Eye (tissue), 1 donor: ENCODE results near the gene HAPLN2.
A peak's percentile ranks its signal among the peaks of the same experiment; 100 is the strongest.
"Not testable (repeated sequence)": the region's sequence is repeated elsewhere in the genome, so short reads cannot be mapped to it uniquely, and the experiment has no call there.

Experiments
- DNase-seq: peaks from one replicate; pipeline ENCODE4 v3.0.0-alpha.2; 2015

Gene HAPLN2

GRCh38 chr1:156592158-156592909 is 26.9 kb upstream of the HAPLN2 start:
- no peak for DNase-seq

- DNase-seq, result no peak
Observed at GRCh38 chr1:156592910-156593660, 26.1 kb upstream of the HAPLN2 start.

- DNase-seq, result no peak
Observed at GRCh38 chr1:156593661-156593989, 25.6 kb upstream of the HAPLN2 start.

- no peak for DNase-seq
Observed at GRCh38 chr1:156594190-156594589, 25.0 kb upstream of the HAPLN2 start.

- DNase-seq, result no peak
Observed at GRCh38 chr1:156595016-156595415, 24.2 kb upstream of the HAPLN2 start.

- no peak for DNase-seq
Observed at GRCh38 chr1:156596426-156596825, 22.8 kb upstream of the HAPLN2 start.

- no peak for DNase-seq
Observed at GRCh38 chr1:156598125-156598524, 21.1 kb upstream of the HAPLN2 start.

GRCh38 chr1:156598731-156599432 is 20.3 kb upstream of the HAPLN2 start:
- no peak for DNase-seq

GRCh38 chr1:156599811-156600210 is 19.4 kb upstream of the HAPLN2 start:
- DNase-seq, result no peak

GRCh38 chr1:156600733-156601121 is 18.5 kb upstream of the HAPLN2 start:
- no peak for DNase-seq

DNA sequence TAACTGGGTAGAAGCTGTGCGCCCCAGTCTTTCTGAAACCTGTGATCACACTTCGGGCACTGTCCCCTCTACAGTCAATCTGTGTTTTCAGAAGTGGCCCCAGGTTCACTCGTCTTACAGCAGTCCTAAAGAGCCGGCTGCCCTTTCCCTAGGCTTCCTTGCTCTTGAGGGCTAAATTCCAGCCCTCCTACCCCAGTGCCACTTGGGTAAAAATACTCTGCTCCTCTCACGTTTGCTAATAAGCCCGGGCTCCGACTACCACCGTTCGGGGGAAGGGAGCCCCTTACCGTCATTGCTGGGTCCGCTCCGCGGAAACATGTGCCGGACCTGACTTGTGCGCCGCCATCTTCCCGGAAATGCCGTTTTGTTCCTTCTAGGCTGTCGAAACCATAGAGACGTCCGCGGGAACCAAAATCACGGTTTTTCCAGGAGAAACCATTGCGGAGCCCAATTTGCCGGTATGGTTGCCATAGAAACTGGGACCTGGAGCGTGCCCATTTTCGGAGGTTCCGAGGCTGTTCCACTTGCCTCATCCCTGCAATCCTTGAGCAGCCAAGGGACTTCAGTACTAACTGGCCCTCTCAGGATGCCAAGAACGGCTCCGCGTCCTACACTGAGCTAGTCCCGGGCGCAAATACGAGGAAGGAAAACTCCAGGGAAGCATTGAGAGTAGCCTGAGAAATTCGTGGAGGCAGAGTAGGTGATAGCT is 17.9 kb upstream of the HAPLN2 start, which contains the start of gene GPATCH4:
GPATCH4 (minus strand) TSS at position 358 of the 709 bp plus-strand sequence.
- peak; percentile 95 for DNase-seq

- no peak for DNase-seq
Observed at GRCh38 chr1:156601892-156602291, 17.3 kb upstream of the HAPLN2 start.

DNA sequence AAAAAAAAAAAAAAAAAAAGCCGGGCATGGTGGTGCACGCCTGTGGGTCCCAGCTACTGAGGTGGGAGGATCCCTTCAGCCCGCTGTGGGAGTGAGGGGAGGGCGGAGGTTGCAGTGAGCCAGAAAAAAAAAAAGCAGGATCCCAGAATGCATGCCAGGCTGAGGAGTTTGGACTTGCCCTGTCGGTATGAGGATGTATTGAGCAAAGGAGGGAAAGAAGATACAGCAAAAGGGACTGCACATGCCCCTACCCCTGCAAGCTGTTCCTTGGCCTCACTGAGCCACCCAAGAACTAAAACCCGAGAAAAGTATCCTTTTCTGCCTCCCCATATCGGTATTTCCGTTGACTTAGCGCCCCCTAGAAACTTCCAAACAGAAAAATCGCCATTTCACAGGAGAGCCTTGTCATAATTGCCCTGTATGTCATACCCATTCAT is 16.6 kb upstream of the HAPLN2 start:
- no peak for DNase-seq

GRCh38 chr1:156607344-156607743 is 11.9 kb upstream of the HAPLN2 start:
- DNase-seq, result not testable (repeated sequence)

- DNase-seq, result peak; percentile 84
Observed at GRCh38 chr1:156608036-156608674, 11.1 kb upstream of the HAPLN2 start.

DNA sequence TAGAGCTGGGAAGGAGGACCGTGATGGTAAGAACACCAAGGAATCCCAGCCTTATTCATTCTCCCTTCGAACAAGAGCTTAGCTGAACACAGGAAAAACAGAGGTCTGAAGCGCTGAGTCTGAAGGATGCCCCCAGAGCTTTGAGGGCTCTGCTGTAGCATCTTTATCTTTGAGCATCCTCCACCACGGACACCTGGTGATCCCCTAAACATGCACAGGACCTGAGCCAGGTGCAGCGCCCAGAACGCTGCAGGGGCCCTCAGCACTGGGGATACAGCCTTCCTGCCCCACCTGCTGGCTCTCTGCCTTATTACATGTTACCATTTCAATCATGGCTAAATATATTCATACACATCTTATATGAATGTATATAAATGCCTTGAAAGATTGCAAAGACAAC is 10.2 kb upstream of the HAPLN2 start:
- peak; percentile 61 for DNase-seq

GRCh38 chr1:156610072-156610471 is 9.1 kb upstream of the HAPLN2 start:
- DNase-seq, result not testable (repeated sequence)

GRCh38 chr1:156612666-156613065 is 6.5 kb upstream of the HAPLN2 start:
- DNase-seq, result no peak

DNA sequence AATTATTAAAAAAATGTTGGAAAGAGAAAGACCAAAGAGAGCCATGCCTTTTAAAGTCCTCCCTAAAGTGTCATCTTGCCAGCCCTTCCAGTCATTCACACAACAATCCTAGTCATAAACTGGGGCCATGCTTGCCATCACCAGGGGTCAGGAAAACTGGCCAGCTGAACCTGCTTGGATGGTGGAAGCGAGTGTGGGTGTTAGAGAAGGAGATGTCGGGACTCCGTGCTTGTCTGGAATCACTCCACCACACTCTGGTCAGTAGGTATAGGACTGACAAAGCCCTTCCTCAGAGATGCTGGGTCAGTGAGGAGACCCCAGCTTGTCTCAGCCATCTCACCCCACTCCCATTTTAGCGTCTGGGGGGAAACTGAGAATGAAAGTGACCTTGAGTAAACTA is 3.3 kb upstream of the HAPLN2 start:
- no peak for DNase-seq

DNA sequence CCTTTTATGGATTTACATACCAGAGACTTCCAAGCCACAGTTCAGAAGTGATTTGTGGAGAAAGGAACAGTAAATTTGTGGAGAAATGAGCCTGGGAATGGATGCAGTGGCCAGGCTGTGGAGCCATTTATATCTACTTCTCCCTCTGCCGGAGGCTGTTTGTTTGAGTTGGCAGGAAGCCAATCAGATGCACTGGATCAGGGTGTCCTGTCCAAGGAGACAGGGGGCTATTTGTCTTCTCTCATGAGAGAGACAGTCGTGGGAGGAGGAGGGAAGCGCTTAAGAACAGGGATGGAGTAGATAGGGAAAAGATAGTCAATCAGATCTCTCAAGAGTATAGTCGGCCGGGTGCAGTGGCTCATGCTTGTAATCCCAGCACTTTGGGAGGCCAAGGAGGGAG is 2.8 kb upstream of the HAPLN2 start:
- DNase-seq, result no peak

DNA sequence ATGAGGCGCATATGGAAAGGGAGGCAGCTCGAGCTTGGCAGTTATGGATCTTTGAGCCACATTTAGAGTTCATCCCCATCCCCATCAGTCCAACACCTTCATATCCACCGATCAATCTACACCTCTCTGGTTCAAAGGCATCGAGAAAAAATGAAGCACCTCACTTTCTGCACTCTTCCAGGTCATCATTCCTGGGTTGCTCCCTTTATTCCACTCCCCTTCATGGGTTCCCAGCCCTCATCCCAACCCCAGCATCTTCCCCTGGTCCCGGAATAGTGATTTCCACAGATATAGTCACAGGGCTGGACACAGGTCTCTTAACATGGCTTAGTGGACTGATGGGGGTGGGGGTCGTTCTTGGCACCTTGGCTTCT is 354 bp downstream of the HAPLN2 start:
- no peak for DNase-seq

GRCh38 chr1:156622581-156623297 is 3.5 kb downstream of the HAPLN2 start:
- no peak for DNase-seq
